H7 (cell line): ENCODE data around the gene CCR5. TPM values are rescaled to one million over a fixed set of nuclear protein-coding genes. Genes with fewer than 3 reads are reported as not detected.

ENCODE experiments used
- DNase-seq: peaks from one replicate; pipeline ENCODE4 v3.0.0; 2012
- H3K27me3 ChIP-seq: 2 replicates; pipeline ENCODE4 v1.6.0; 2011; ENCODE audit warnings: mild to moderate bottlenecking, low read length; ENCODE audit not compliant: control insufficient read depth, insufficient read depth
- H3K36me3 ChIP-seq: replicated peaks from 2 replicates; pipeline ENCODE4 v1.5.1; 2011; ENCODE audit warnings: low read length; ENCODE audit not compliant: control insufficient read depth, insufficient read depth
- H3K4me3 ChIP-seq: 2 replicates; pipeline ENCODE4 v1.5.1; 2011; ENCODE audit warnings: low read depth, mild to moderate bottlenecking, control low read depth, low read length, moderate library complexity; ENCODE audit not compliant: insufficient read depth
- total RNA-seq: library from RNA; depleted of rRNA; stranded (reverse); fragments of >200 nt; shearing (Covaris generic); gene quantifications from 2 replicates; pipeline ENCODE4 v1.2.3, GENCODE V29; 2014

The CCR5 gene
- total RNA-seq, 1 experiment from 2014 or later = not detected

DNA sequence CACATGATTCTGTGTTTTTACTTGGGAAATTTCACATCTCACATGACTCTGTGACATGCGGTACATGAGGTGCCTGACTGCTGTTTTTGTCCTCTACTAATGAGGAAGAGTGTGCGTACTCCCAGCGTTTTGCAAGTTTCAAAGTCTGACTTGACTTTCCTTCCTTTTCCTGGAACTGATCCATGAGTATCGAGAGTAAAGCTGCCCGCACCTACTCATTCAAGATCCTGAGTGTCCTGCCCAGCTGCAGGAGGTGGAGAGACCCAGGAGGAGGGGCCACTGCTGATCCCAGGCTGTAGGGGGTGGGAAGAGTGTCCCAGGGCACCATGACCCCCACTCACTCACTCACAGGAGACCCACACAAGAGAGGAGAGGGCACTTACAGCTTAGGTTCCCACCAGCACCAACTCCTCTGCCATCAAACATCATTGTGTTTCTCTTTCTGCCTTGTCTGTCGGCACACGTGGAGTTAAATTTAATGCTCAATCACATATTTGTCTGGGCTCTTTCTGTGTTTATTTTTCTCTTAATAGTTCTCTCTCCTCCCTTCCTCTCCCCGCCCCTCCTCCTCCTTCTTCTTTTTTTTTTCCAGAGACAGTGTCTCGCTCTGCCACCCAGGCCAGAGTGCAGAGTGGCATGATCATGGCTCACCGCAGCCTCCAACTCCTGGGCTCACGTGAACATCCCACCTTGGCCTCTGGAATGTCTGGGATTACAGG, 34.7 kb downstream of the CCR5 start:
- DNase-seq = no peak
- H3K27me3 ChIP-seq = no peaks in the 10 kb centered on the region
- no peaks in the 10 kb centered on the region for H3K36me3 ChIP-seq
- H3K4me3 ChIP-seq = no peak overlapping the region

DNA sequence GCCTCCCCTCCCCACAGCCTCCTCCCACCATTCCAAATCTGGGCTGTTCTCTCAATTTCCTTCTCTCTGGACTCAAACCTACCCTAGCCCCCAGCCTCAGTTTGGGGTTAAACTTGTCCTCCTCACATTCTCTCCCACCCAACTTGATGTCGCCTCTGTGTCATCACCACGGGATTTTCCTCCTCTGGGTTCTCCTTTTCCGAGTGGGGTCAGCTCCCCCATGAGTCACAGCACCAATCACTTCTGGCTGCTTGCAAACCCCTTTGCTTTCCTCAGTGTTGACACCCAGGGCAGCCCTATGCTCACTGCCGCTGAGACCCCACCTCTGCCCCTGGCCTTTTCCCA, 35.7 kb downstream of the CCR5 start:
- DNase-seq = no peak
- Histone ChIP-seq H3K4me3 (no peak overlapping the region), H3K36me3 (no peaks in the 10 kb centered on the region), H3K27me3 (no peaks in the 10 kb centered on the region)

DNA sequence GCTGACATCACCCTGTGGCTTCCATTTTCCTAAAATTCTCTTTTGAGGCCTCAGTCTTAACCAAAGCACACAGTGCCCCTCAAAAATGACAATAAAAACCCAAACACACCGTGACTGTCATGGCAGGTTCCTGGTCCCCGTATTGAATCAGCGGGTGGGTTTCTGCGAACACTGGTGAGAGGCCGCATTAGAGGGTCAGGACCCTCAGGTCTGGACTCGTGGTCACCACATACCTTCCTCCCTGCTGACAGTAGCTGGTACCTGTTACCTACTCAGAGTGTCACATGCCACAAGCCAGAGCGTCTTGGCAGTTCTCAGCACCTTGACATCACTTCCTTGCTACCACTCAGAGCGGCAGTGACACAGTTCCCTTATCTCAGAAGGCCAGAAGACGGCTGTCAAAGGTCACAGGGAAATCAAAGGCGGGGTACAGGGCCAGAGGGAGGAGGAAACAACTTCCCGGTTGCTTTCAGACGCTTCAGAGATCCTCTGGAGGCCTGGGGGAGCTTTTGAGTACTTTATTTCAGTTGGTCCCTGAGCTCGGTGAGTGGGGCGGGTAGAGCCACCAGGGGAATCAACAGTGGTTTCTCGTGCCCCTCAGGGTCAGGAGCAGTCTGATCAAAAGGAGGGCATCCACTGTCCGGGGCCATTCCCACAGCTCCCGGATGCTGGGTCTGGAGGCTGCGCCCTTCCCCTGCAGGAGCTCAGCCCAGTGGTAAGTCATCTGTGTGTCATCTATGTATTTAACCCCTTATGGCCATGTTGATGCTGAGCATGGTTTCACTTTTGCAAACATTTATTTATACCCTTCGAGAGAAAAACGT, 36.3 kb downstream of the CCR5 start, which contains the start of the genes CCR5AS and CCRL2:
CCR5AS (minus strand) TSS at position 279 of the 824 bp plus-strand sequence.
CCRL2 (plus strand) TSS at position 472 of the 824 bp plus-strand sequence. CDS start 821 bp downstream, outside the sequence.
- H3K27me3 ChIP-seq = no peaks in the 10 kb centered on the region
- DNase-seq = no peak
- no peak within 1 kb of the TSS for H3K4me3 ChIP-seq
- no peaks in the 10 kb centered on the region for H3K36me3 ChIP-seq

DNA sequence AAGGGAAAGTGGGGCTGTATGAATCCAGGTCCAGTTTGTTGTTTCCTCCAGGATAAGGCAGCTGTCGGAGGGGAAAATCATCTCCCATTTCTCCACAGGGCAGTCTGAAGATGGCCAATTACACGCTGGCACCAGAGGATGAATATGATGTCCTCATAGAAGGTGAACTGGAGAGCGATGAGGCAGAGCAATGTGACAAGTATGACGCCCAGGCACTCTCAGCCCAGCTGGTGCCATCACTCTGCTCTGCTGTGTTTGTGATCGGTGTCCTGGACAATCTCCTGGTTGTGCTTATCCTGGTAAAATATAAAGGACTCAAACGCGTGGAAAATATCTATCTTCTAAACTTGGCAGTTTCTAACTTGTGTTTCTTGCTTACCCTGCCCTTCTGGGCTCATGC, 37.2 kb downstream of the CCR5 start:
- DNase-seq = no peak
- Histone ChIP-seq H3K4me3 (no peak overlapping the region), H3K27me3 (no peaks in the 10 kb centered on the region), H3K36me3 (no peaks in the 10 kb centered on the region)

DNA sequence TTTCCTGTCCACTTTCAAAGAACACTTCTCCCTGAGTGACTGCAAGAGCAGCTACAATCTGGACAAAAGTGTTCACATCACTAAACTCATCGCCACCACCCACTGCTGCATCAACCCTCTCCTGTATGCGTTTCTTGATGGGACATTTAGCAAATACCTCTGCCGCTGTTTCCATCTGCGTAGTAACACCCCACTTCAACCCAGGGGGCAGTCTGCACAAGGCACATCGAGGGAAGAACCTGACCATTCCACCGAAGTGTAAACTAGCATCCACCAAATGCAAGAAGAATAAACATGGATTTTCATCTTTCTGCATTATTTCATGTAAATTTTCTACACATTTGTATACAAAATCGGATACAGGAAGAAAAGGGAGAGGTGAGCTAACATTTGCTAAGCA, 38.1 kb downstream of the CCR5 start:
- Histone ChIP-seq H3K4me3 (no peak overlapping the region), H3K36me3 (no peaks in the 10 kb centered on the region), H3K27me3 (no peaks in the 10 kb centered on the region)
- DNase-seq = peak; percentile 52

DNA sequence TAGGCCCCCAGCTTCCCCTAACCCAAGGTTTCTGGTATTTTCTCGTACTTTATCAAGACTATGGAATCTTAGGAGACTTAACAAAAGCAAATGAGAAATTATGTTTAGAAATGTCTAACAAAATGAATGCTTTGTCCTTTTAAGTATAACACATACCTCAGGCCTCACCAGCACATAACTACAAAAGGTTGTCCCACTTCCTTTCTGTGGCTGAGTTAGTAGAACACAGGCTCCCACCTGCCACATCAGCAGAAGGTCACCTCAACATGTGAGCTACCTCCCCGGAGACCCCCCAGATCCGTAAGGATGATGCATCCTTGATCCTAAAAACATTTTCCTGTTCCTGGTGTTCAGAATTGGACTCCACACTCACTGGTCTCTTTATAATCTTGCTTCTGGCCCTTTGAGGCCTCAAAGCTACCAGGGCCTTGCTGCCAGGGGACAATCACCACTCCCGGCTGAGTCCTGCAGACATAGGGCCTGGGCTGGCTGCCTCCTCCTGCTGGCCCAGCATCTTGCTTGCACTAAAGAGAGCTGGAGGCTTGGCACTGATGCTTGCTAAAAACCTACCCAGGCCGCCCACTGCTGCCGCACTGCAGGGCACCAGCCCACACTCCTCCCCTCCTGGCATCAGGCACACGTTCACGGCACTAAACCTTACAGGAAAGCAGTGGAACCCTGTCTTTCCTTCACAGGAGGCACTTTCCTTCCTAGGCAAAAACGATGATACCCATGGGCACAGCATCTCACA, 39.2 kb downstream of the CCR5 start:
- Histone ChIP-seq H3K36me3 (no peaks in the 10 kb centered on the region), H3K4me3 (no peak overlapping the region), H3K27me3 (no peaks in the 10 kb centered on the region)
- no peak for DNase-seq

DNA sequence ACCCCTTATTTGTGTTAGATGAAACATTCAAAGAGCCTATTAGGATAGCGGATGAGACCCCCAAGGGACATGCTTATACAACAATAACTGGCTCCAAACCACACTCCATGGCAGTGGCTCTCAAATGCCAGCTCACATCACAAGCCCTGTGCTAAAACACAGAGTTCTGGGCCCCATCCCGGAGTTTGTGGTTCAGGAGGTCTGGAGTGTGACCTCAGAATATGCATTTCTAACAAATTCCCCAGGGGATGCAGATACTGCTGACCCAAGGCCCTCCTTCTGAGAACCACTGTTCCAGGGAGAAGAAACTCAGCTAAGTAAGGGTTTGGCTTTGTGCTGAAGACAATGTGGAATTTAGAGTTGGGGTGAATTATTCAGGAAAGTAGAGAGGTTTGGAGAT, 39.9 kb downstream of the CCR5 start:
- no peaks in the 10 kb centered on the region for H3K27me3 ChIP-seq
- no peak for DNase-seq
- no peak overlapping the region for H3K4me3 ChIP-seq
- no peaks in the 10 kb centered on the region for H3K36me3 ChIP-seq

DNA sequence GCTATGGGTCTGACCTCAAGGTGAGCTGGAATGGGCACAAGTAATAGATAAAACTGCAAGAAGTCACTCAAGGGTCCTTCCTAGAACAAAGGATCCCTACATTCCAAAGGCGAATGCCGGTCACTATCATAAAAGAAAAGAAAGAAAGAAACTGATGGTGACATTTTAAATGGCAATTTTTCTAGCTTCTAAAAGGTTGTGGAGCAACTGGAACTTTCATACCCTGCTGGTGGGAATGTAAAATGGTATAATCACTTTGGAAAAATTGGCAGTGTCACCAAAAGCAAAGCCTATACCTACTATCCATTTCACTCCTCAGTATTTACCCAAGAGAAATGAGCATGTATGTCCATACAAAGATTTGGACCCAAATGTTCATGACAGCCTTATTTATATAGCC, 40.5 kb downstream of the CCR5 start:
- Histone ChIP-seq H3K36me3 (no peaks in the 10 kb centered on the region), H3K27me3 (no peaks in the 10 kb centered on the region), H3K4me3 (no peak overlapping the region)
- no peak for DNase-seq

DNA sequence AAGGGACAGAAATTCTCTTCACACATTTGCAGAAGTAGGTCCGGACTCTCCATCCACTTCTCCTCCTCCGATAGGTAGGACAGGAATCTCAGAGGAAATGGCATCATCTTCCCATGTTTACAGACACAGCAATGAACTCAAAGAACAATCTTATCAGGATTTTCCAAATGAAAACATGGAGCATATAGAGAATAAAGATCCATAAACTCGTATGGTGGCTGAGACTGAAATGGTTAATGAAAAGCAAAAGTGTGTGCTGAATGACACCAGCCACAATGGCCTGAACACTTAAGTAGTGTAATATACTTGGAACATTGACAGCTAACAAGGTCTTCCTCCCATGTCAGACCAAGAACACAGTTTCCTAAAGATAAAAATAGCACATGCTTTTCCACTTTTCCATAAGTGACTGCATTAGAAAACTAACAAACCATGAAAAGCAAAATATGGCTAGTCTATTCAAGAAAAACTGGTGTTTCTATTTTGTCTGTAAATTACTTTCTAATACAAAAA, 42.1 kb downstream of the CCR5 start:
- H3K27me3 ChIP-seq = no peaks in the 10 kb centered on the region
- H3K36me3 ChIP-seq = no peaks in the 10 kb centered on the region
- no peak for DNase-seq
- H3K4me3 ChIP-seq = no peak overlapping the region

DNA sequence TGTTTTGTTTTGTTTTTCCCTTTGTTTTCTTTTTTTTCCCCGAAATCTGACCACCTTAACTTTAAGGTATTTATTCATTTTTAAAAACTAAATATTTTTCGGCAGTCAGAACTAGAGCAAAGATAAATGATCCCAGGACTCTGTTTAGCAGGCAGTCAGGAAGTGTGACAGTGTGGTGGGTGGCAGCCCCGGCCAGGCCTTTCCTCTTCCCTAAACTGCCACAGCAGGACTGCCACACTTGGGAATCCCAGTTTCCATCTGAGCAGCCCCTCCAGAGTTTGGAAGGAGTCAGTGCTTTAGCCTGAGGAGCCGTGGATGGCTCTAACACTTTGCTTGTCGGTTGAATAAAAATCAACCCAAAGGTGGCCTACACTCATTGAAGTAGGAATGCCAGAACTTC, 43.2 kb downstream of the CCR5 start:
- Histone ChIP-seq H3K27me3 (no peaks in the 10 kb centered on the region), H3K36me3 (no peaks in the 10 kb centered on the region), H3K4me3 (no peak overlapping the region)
- no peak for DNase-seq

DNA sequence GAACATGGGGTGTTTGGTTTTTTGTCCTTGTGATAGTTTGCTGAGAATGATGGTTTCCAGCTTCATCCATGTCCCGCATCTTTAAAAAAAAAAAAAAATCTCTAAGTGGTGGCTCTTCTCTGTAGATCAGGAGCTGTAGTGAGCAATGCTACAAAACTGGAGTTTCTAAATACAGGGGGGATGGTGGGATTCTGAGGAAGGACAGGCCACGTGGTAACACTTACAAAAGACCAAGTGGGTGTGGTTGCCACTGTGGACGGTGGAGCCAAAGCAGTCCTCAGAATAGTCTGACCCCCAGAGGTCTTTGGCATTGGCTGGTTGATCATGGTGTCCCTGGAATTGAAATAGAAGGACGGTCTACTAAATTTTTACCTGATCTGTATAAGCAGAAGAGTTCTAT, 44.0 kb downstream of the CCR5 start:
- no peaks in the 10 kb centered on the region for H3K27me3 ChIP-seq
- no peaks in the 10 kb centered on the region for H3K36me3 ChIP-seq
- DNase-seq = no peak
- H3K4me3 ChIP-seq = no peak overlapping the region

DNA sequence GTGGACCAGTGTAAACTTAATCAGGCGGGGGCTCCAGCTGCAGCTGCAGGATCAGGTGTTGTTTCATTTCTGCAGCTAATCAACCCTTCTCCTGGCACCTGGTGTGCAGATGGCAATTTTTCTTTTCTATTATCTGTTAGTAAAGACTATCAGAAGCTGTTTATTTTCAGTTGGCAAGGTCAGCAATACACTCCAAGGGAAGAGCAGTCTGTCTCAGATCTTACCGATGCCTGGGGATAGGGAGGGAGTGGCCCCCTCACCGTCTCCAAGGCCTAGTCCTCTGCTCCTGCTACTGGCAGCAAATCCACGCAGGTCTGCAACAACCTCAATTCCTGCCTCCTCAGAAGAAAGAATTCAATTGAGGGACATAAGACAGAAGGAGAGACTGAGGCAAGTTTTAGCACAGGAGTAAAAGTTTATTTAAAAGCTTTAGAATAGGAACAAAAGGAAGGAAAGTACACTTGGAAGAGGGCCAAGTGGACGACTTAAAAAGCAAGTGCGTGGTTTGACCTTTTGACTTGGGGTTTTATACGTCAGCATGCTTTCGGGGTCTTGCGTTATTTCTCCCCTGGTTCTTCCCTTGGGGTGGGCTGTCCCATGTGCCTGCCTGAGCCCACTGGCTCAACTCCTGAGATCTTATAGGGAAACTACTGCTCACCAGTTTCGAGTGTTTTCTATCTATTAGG, 45.5 kb downstream of the CCR5 start:
- DNase-seq = no peak
- no peak overlapping the region for H3K4me3 ChIP-seq
- H3K36me3 ChIP-seq = no peaks in the 10 kb centered on the region

DNA sequence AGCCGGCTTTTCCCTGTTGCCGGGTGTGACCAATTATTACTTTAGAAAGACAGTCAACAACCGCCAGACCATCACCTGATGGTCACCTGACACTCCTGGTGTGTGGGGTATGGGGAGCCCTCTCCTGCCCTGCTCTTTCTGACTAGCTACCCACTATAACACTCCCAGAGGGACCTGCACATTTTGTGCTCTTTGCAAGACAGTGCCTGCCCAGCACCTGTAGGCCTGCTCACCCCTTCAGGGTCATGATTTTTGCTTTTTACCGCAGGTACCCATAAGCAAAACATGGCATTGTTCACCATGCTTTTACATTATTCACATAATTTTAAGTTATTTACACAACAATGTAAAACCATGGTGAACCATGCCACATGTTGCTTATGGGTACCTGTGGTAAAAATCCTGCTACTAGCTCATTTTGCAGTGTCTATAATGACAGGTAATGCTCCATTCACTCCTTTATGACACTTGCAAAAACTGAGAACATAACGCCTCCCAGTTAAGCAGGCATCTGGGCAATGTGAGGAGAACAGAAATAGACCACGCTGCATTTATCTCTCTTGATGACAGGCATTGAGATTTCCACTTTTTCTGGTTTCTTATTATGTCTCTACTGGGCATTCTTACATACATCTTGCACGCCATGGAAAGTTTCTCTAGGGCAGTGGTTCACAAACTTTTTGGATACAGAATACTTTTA, 46.2 kb downstream of the CCR5 start:
- no peak for DNase-seq
- Histone ChIP-seq H3K27me3 (no peaks in the 10 kb centered on the region), H3K36me3 (no peaks in the 10 kb centered on the region), H3K4me3 (no peak overlapping the region)

More for the DNA sequence above, 45.5 kb downstream of the CCR5 start:
- H3K27me3 ChIP-seq = no peaks in the 10 kb centered on the region
